KOPT-K1 (cell line): ENCODE measurements around the gene INTS4.
"Not testable (repeated sequence)": the region's sequence is repeated elsewhere in the genome, so short reads cannot be mapped to it uniquely, and the experiment has no call there.

Experiments used
- H3K27ac ChIP-seq: fragments of 200-600 bp; sonication (generic); 2 replicates; pipeline ENCODE4 v1.5.1; 2016; ENCODE audit warnings: antibody characterized with exemption, mild to moderate bottlenecking, low read depth, low read length; ENCODE audit not compliant: poor library complexity, severe bottlenecking
- H3K36me3 ChIP-seq: fragments of 200-600 bp; sonication (generic); 2 replicates; pipeline ENCODE4 v1.5.1; 2017; ENCODE audit warnings: antibody characterized with exemption, mild to moderate bottlenecking, low read length, moderate library complexity; ENCODE audit not compliant: insufficient read depth
- H3K9me3 ChIP-seq: fragments of 200-600 bp; sonication (generic); 2 replicates; pipeline ENCODE4 v1.5.1; 2017; ENCODE audit warnings: antibody characterized with exemption, low read length, mild to moderate bottlenecking; ENCODE audit not compliant: insufficient read depth, poor library complexity, severe bottlenecking

Gene INTS4, protein sequence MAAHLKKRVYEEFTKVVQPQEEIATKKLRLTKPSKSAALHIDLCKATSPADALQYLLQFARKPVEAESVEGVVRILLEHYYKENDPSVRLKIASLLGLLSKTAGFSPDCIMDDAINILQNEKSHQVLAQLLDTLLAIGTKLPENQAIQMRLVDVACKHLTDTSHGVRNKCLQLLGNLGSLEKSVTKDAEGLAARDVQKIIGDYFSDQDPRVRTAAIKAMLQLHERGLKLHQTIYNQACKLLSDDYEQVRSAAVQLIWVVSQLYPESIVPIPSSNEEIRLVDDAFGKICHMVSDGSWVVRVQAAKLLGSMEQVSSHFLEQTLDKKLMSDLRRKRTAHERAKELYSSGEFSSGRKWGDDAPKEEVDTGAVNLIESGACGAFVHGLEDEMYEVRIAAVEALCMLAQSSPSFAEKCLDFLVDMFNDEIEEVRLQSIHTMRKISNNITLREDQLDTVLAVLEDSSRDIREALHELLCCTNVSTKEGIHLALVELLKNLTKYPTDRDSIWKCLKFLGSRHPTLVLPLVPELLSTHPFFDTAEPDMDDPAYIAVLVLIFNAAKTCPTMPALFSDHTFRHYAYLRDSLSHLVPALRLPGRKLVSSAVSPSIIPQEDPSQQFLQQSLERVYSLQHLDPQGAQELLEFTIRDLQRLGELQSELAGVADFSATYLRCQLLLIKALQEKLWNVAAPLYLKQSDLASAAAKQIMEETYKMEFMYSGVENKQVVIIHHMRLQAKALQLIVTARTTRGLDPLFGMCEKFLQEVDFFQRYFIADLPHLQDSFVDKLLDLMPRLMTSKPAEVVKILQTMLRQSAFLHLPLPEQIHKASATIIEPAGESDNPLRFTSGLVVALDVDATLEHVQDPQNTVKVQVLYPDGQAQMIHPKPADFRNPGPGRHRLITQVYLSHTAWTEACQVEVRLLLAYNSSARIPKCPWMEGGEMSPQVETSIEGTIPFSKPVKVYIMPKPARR

DNA sequence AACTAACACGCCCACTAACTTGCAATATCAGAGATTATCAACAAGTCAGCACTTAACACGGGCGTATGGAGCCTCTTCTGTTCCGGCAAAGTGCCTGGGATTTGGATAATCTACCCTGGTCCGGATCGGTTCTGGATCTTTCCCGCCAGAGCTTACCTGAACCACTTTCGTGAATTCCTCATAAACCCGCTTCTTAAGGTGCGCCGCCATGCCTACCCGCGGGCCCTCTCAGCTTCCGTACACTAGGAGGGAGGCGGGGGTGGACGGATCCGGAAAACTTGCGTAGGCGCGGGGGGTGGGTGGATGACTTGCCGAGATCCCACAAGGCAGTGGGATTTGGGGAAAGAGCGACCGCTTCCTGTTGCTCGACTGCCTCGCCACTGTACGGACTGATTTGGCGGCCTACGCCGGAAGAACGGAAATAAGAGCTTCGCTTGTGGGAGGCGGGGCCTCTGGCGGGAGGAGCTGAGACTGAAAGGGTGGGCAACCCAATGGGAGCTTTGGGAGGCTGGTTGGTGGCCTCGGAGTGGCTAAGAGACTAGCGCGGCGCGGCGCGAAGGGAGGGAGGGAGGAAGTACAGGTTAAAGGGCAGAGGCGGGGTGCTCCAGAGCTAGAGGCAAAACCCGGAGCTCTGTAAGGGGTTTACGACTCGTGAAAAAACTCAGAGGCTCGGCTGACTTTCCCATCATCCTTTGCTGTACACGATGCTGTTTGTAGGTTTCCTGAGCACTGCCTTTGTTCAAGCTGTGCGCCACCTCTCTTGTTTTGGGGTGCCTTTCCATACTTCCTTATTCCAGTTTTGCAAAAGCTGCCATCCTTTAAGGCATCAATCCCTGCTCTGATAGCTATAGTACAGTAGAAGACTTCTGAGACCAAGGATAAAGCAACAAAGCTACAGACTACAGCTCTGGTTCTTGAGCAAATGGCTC lies at the start of gene INTS4:
TSS of gene INTS4 (minus strand) at position 235 of the 929 bp plus-strand sequence. CDS start at position 210, 25 bp downstream.
- Histone ChIP-seq H3K9me3 (no peaks in the 10 kb centered on the region), H3K27ac (peak within 1 kb of the TSS; percentile 67), H3K36me3 (peaks cover 24% of the 10 kb centered on the region)

DNA sequence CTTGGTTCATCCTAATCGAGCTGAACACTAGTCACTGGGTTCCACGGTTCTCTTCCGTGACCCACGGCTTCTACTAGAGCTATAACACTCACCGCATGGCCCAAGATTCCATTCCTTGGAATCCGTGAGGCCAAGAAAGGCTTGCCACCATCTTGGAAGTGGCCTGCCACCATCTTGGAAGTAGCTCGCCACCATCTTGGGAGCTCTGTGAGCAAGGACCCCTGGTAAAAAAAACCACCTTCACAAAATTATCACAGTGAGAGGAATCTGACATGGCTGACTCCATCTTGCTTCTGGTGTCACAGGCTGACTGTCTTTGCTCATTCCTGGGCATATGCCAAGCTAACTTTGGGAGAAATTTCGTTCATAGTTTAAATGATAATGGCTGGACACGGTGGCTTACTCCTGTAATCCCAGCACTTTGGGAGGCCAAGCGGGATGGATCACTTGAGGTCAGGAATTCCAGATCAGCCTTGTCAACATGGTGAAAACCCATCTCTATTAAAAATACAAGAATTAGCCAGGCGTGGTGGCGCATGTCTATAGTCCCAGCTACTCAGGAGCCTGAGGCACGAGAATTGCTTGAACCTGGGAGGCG lies 47.5 kb upstream of the INTS4 start:
- no peak overlapping the region for H3K27ac ChIP-seq
- H3K9me3 ChIP-seq, result no peaks in the 10 kb centered on the region
- H3K36me3 ChIP-seq, result no peaks in the 10 kb centered on the region

DNA sequence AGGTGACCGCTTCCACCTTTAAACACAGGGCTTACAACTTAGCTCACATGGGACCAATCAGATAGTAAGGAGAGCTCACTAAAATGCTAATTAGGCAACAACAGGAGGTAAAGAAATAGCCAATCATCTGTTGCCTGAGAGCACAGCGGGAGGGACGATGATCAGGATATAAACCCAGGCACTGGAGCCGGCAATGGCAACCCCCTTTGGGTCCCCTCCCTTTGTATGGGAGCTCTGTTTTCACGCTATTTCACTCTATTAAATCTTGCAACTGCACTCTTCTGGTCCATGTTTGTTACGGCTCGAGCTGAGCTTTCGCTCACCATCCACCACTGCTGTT lies 46.9 kb upstream of the INTS4 start:
- not testable (repeated sequence) for H3K36me3 ChIP-seq, H3K9me3 ChIP-seq, H3K27ac ChIP-seq

DNA sequence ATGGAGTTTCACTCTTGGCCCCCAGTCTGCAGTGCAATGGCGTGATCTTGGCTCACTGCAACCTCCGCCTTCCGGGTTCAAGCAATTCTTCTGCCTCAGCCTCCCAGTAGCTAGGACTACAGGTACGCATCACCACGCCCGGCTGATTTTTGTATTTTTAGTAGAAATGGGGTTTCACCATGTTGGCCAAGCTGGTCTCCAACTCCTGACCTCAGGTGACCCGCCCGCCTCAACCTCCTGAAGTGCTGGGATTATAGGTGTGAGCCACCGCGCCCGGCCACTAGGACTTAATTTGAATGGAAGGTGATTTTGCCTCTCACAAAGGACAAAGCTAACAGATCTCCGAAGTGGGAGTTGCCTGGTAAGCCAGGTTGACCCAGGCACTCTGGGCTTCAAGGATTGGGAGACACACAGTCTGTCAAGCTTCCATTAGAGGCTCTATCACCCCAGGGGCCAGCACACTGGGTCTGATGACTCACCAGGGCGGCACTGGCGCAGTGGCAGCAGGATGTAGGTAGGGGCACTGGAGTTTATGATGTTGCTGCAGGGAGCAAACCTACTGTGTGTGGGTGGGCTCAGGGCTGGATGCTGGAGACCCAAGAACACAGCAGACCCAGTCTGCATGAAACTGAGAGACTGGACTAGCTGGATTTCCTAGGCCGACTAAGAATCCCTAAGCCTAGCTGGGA lies 46.4 kb upstream of the INTS4 start:
- no peaks in the 10 kb centered on the region for H3K36me3 ChIP-seq
- no peak overlapping the region for H3K27ac ChIP-seq
- H3K9me3 ChIP-seq, result no peaks in the 10 kb centered on the region

DNA sequence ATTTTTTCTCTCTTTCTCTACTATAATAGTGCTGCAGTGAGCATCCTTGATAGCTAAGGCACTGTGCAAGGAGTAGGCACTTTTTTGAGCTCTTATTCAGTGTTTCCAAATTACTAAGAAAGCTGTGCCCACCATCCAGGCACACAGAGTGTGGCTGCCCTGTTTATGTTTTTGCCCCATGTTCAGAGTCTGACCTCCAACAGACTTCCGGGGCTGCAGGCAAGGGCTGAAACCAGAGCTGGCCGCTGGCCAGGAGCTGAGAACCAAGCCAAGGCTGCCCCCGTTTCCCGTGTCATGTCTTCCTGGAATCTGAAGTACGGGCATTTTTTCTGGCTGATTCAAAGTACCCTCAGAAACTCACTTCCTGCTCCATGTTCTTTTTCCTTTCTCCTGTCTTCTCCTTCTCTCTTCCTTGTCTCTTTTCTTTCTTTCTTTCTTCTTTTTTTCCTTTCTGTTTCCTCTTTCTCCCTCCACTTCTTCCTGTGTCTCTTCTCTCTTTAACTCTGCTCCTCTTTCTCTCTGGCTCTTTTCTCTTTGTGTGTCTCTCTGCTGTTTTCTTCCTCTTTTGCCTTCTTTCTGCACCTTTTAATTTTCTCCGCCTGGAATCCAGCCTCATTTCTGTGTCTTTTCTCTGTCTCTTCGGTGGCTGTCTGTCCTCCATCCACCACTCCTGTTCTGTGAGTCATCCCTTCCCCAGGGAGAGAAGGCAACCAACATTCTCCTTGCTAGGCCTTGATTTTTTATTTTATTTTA lies 45.6 kb upstream of the INTS4 start:
- Histone ChIP-seq H3K36me3 (no peaks in the 10 kb centered on the region), H3K9me3 (no peaks in the 10 kb centered on the region), H3K27ac (no peak overlapping the region)

DNA sequence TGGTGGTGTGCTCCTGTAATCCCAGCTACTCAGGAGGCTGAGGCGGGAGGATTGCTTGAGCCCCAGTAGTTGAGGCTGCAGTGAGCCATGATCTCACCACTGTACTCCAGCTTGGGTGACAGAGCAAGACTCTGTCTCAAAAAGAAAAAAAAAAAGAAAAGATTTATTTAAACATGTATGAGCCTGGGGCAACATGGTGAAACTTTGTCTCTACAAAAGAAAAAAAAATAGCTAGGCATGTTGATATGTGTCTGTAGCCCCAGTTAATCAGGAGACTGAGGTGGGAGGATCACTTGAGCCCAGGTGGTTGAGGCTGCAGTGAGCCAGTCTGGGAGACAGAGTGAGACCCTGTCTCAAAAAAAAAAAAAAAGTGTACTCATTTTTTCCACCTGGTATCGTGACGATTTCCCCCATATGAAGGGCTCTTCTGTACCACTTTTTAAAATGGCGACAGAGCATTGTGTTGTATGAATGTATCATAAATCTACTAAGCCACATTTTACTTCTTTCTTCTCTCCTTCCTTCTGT lies 45.0 kb upstream of the INTS4 start:
- Histone ChIP-seq H3K36me3 (no peaks in the 10 kb centered on the region), H3K27ac (no peak overlapping the region), H3K9me3 (no peaks in the 10 kb centered on the region)

DNA sequence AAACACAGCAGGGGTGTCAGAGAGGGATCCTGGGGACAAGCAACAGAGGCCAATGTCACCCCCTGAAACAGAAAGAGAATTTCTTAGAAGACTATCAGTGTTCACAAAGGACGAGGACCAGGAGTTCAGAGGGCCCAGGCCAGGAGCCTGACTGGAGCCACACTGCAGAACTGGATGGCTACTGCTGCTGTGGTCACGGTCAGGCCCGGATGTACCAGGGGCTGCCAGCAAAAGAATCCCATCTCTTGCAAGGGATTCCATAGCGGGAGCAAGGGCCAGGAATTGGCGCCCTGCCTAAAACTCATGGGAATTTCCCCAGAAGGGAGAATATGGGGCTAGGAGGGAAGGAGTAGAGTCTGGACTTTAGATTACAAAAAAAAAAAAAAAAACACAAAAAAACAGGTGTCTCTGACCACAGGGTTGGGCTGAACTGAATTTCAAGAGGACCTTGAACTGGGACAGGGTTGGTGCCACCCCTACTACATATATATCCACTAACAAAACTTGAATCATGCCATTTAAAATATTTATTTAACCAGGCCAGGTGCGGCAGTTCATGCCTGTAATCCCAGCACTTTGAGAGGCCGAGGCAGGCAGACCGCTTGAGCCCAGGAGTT lies 44.3 kb upstream of the INTS4 start:
- H3K27ac ChIP-seq, result no peak overlapping the region
- H3K9me3 ChIP-seq, result no peaks in the 10 kb centered on the region
- H3K36me3 ChIP-seq, result no peaks in the 10 kb centered on the region

DNA sequence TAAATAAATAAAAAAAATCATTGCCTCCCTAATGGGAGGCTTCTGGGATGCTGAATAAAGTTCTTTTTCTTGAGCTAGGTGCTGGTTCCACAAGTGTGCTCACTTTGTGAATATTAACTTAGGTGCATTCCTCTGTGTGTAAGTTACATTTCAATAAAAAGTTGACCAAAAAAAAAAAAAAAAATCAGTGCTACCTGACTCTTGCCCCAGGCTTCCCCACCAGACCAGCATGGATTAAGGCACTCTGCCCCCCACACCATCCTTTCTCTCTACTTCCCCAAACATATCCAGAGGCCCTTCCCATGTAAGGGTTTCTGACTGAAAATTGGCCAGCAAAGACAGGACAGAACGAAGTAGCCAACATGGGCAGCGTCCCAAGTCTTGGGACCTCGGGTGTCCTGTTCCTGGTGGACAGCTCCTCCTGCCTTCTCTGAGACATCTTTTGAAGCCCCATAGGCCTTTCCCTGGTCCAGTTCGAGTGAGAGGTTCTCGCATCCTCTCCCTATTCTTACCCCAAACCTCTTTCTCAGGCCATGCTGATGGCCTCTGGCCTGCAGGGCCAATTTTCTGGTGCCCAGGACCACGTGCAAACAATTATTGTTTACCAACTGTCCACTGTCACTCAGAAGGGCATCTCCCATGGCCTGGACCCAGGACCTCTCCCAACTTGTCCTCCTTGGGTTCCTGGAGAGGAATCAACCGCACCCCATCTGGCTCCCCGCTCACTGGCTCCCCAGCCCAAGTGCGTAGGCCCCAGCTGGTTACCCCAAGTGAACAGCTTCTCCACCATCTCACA lies 43.6 kb upstream of the INTS4 start:
- Histone ChIP-seq H3K36me3 (no peaks in the 10 kb centered on the region), H3K27ac (no peak overlapping the region), H3K9me3 (no peaks in the 10 kb centered on the region)

DNA sequence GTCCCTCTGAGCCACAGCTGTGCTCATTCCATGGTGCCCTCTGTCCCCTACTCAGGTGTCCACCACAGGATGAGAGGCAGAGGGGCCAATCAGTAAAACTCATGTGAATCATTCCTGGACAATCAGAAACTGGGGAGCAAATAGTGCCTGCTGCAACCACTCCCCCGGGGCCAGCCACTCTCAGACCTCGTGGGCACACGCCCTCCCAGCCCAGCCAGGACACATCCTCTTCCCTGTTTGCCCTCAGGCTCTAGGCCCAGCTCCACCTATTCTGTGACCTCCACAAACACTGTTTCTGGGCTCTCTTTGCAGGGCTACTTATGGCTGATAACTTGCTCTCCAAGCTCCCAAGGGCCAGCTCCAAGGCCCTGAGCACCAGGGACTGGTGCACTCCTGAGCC lies 42.6 kb upstream of the INTS4 start:
- no peaks in the 10 kb centered on the region for H3K36me3 ChIP-seq
- H3K9me3 ChIP-seq, result no peaks in the 10 kb centered on the region
- H3K27ac ChIP-seq, result no peak overlapping the region

DNA sequence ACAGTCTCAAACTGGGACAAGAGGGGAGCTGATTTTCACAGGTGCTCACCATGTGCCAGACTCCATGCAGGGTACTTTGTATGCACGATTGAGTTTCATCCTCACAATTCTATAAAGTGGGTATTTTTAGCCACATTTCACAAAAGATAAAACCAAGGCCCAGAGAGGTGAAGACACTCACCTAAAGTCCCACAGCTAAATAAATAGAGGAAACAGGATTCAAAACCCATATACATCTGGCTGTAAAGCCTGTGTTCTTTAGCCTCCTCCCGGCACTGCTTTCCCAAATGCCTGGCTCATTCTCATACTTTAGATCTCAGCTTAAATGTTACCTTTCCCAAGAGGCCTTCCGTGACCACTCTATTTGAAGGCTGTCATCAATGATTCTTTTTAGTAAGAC lies 41.8 kb upstream of the INTS4 start:
- H3K27ac ChIP-seq, result no peak overlapping the region
- H3K36me3 ChIP-seq, result no peaks in the 10 kb centered on the region
- H3K9me3 ChIP-seq, result no peaks in the 10 kb centered on the region

DNA sequence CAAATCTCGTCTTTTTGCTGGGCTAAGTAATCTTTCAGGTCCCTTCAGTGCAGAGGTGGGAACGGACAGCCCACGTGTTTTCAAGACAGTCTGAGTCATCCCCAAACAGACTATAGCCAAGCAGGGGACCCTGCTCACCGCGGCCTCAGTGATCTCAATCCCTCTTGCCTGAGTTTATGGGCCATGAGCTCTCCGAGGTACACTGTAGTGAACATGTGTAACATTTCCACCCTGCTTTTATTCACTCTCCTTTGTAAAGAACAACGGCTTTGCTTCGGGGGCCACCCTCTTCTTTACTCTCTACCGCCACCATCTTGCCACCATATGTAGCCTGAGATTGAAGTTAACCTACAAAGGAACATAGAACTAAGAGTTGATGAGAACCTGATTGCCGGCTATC lies 40.2 kb upstream of the INTS4 start:
- Histone ChIP-seq H3K27ac (no peak overlapping the region), H3K36me3 (no peaks in the 10 kb centered on the region), H3K9me3 (no peaks in the 10 kb centered on the region)

DNA sequence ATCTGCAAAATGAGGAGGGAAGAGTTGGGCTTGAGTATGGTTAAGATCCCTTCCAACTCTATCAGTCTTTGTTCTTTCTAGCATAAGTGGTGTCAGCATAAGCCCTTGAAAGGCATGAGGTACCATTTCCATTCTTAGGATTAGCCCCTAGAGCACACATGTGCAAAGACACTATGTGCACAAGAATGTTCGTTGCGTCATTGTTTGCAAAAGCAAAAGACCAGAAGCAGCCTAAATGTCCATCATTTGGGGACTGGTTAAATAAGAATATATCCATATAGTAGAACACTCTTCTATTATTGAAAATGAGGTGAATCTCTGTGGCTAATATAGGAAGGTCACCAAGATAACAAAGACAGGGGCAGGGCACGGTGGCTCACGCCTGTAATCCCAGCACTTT lies 38.6 kb upstream of the INTS4 start:
- H3K9me3 ChIP-seq, result no peaks in the 10 kb centered on the region
- H3K36me3 ChIP-seq, result no peaks in the 10 kb centered on the region
- H3K27ac ChIP-seq, result no peak overlapping the region
